ENCODE data around the gene TBXAS1.
"Not testable (repeated sequence)": the region's sequence is repeated elsewhere in the genome, so short reads cannot be mapped to it uniquely, and the experiment has no call there.

TBXAS1 gene

GRCh38 chr7:139827042-139827441 lies 2.0 kb upstream of the TBXAS1 start:
- DNase-seq (ENCODE audit: low spot score), result no peak

GRCh38 chr7:139828446-139828845 lies 618 bp upstream of the TBXAS1 start:
- DNase-seq (ENCODE audit: low spot score), result no peak

- no peak for DNase-seq (ENCODE audit: low spot score)
Observed at GRCh38 chr7:139829775-139830117, 682 bp downstream of the TBXAS1 start.

- no peak for DNase-seq (ENCODE audit: low spot score)
Observed at GRCh38 chr7:139830292-139830691, 1.2 kb downstream of the TBXAS1 start.

- DNase-seq (ENCODE audit: low spot score), result no peak
Observed at GRCh38 chr7:139830782-139831501, 1.9 kb downstream of the TBXAS1 start.

GRCh38 chr7:139835848-139836247 lies 6.8 kb downstream of the TBXAS1 start:
- not testable (repeated sequence) for DNase-seq (ENCODE audit: low spot score)

- not testable (repeated sequence) for DNase-seq (ENCODE audit: low spot score)
Observed at GRCh38 chr7:139837291-139837690, 8.2 kb downstream of the TBXAS1 start.

- no peak for DNase-seq (ENCODE audit: low spot score)
Observed at GRCh38 chr7:139838276-139838675, 9.2 kb downstream of the TBXAS1 start.

- no peak for DNase-seq (ENCODE audit: low spot score)
Observed at GRCh38 chr7:139838876-139839275, 9.8 kb downstream of the TBXAS1 start.

- no peak for DNase-seq (ENCODE audit: low spot score)
Observed at GRCh38 chr7:139840776-139841175, 11.7 kb downstream of the TBXAS1 start.

GRCh38 chr7:139842401-139843210 lies 13.5 kb downstream of the TBXAS1 start:
- DNase-seq (ENCODE audit: low spot score), result no peak

- not testable (repeated sequence) for DNase-seq (ENCODE audit: low spot score)
Observed at GRCh38 chr7:139843211-139843537, 14.1 kb downstream of the TBXAS1 start.

- no peak for DNase-seq (ENCODE audit: low spot score)
Observed at GRCh38 chr7:139844779-139845442, 15.8 kb downstream of the TBXAS1 start.

GRCh38 chr7:139845443-139845805 lies 16.4 kb downstream of the TBXAS1 start:
- DNase-seq (ENCODE audit: low spot score), result no peak

GRCh38 chr7:139846297-139846696 lies 17.2 kb downstream of the TBXAS1 start:
- no peak for DNase-seq (ENCODE audit: low spot score)

- no peak for DNase-seq (ENCODE audit: low spot score)
Observed at GRCh38 chr7:139848274-139848673, 19.2 kb downstream of the TBXAS1 start.

GRCh38 chr7:139850906-139851305 lies 21.8 kb downstream of the TBXAS1 start:
- DNase-seq (ENCODE audit: low spot score), result no peak

GRCh38 chr7:139851770-139852481 lies 22.9 kb downstream of the TBXAS1 start:
- no peak for DNase-seq (ENCODE audit: low spot score)

- DNase-seq (ENCODE audit: low spot score), result no peak
Observed at GRCh38 chr7:139852482-139852845, 23.4 kb downstream of the TBXAS1 start.

GRCh38 chr7:139853506-139854123 lies 24.6 kb downstream of the TBXAS1 start:
- DNase-seq (ENCODE audit: low spot score), result no peak

- no peak for DNase-seq (ENCODE audit: low spot score)
Observed at GRCh38 chr7:139854124-139854511, 25.1 kb downstream of the TBXAS1 start.

- no peak for DNase-seq (ENCODE audit: low spot score)
Observed at GRCh38 chr7:139854803-139855497, 25.9 kb downstream of the TBXAS1 start.

Measured in D341Med (cell line).